Thyroid gland (tissue), 4 donors: ENCODE measurements around the gene GEMIN2. TPM values are rescaled to one million over a fixed set of nuclear protein-coding genes. Genes with fewer than 3 reads are reported as not detected.

ENCODE experiments used
- DNase-seq, 2 donors: peaks; one replicate each; pipeline ENCODE4 v3.0.0-alpha.2; 2019
- H3K27ac ChIP-seq, 3 donors: fragments of 200-600 bp; sonication (generic); 1 replicate in 2 of 3; 2 replicates in 1 of 3; pipeline ENCODE4 v1.5.1; 2016 to 2019; ENCODE audit warnings: mild to moderate bottlenecking in 1 of 3, moderate library complexity in 1 of 3
- H3K27me3 ChIP-seq: fragments of 200-600 bp; sonication (generic); one replicate; pipeline ENCODE4 v1.5.1; 2019
- H3K36me3 ChIP-seq, 2 donors: fragments of 200-600 bp; sonication (generic); one replicate each; pipeline ENCODE4 v1.5.1; 2016 to 2019
- H3K4me1 ChIP-seq, 2 donors: fragments of 200-600 bp; sonication (generic); one replicate each; pipeline ENCODE4 v1.5.1; 2017 to 2019
- H3K4me3 ChIP-seq, 3 donors: fragments of 200-600 bp; sonication (generic); replicated peaks in 1 of 3; 1 replicate in 2 of 3; 2 replicates in 1 of 3; pipeline ENCODE4 v1.5.1; 2016; ENCODE audit warnings: mild to moderate bottlenecking in 1 of 3
- H3K9me3 ChIP-seq: fragments of 200-600 bp; sonication (generic); one replicate; pipeline ENCODE4 v1.5.1; 2017
- POLR2A ChIP-seq, 2 donors: fragments of 450-650 bp; IDR thresholded peaks; one replicate each; pipeline ENCODE4 v1.6.1; 2017; ENCODE audit warnings: antibody characterized with exemption in 2 of 2, mild to moderate bottlenecking in 2 of 2, moderate library complexity in 1 of 2
- WGBS, 2 donors: methylation state at CpG; one replicate each; pipeline ENCODE4 v1.1.5; 2017; 5-methylcytosine and 5-hydroxymethylcytosine counted together
- intact Hi-C: fragments of 100-400 bp; cut with DNase I; formaldehyde crosslinking; loops from one replicate; pipeline ENCODE4 v1.15.1; 2023
- total RNA-seq, 4 donors: library from RNA; depleted of rRNA; stranded (reverse); fragments of >200 nt; gene quantifications; one replicate each; pipeline ENCODE4 v1.2.3, GENCODE V29; 2016
- TF ChIP-seq, protein P1 (sequence below), 6 experiments: fragments of 200-600 bp in 3 of 6; fragments of 450-650 bp in 3 of 6; sonication (generic) in 3 of 6; IDR thresholded peaks; one replicate each; pipeline ENCODE4 v1.5.1; 2016 to 2019; ENCODE audit warnings: antibody characterized with exemption in 6 of 6, mild to moderate bottlenecking in 2 of 6, inconsistent platforms in 1 of 6, moderate library complexity in 1 of 6

Gene GEMIN2
- total RNA-seq, 4 donors from 2014 or later = 11.3 to 33.7 (median 18.2) TPM

DNA sequence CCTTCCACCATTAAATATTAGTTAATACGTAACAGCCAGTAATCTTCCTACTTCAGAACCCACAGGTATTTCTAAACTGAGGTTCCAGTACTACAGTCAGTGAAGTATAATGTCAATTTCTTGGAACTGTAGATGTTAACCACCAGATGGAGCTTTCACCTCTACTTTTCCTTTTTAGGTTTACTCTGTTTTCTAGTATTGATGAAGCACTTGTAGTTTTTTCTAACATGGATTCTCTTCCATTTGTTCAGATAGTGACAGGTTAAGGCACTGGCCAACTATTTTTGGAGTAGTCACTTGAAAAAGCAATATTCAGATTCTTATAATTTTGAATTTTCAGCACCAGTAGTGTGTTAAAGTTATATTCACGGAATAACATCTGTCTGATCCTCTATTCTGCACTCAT is 6.5 kb upstream of the GEMIN2 start:
- DNase-seq = no peak
- WGBS, 2 donors = 62 to 65% methylated on average over 2 of the region's 2 CpGs
- Histone ChIP-seq H3K9me3 (no peaks in the 10 kb centered on the region), H3K27me3 (no peaks in the 10 kb centered on the region), H3K4me1 (peaks cover 6 to 8% of the 10 kb centered on the region in 2 donors), H3K4me3 (no peak overlapping the region), H3K36me3 (no peaks in the 10 kb centered on the region), H3K27ac (no peak overlapping the region)
- TF ChIP-seq POLR2A (IDR thresholded peaks at IDR 0.05) = no peak
- TF ChIP-seq, protein P1, sequence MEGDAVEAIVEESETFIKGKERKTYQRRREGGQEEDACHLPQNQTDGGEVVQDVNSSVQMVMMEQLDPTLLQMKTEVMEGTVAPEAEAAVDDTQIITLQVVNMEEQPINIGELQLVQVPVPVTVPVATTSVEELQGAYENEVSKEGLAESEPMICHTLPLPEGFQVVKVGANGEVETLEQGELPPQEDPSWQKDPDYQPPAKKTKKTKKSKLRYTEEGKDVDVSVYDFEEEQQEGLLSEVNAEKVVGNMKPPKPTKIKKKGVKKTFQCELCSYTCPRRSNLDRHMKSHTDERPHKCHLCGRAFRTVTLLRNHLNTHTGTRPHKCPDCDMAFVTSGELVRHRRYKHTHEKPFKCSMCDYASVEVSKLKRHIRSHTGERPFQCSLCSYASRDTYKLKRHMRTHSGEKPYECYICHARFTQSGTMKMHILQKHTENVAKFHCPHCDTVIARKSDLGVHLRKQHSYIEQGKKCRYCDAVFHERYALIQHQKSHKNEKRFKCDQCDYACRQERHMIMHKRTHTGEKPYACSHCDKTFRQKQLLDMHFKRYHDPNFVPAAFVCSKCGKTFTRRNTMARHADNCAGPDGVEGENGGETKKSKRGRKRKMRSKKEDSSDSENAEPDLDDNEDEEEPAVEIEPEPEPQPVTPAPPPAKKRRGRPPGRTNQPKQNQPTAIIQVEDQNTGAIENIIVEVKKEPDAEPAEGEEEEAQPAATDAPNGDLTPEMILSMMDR (IDR thresholded peaks at IDR 0.05) = peak in 5 of 6 experiments; percentile 5 to 62 (median 45)
- intact Hi-C loops = loop anchor here (10.0 kb wide), 1 partner anchor 157 kb away; no protein-coding TSS in a partner anchor

DNA sequence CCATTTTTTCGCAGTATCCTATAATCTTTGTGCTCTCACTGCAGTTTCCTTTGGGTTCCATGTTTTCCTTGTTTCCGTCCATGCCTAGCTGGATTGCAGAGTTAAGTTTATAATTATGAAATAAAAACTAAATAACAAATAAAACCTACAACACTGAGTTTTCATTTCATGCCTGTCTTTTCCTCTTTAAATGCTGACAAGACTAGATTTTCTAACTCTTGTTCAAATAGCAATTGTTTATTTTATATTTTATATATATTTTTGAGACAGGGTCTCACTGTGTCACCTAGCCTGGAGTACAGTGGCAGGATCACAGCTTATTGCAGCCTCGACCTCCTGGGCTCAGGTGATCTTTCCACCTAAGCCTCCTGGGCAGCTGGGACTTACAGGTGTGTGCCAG is 5.3 kb upstream of the GEMIN2 start:
- intact Hi-C loops = loop anchor here (10.0 kb wide), 1 partner anchor 156 kb away; no protein-coding TSS in a partner anchor
- WGBS, 2 donors = 95 to 97% methylated on average over 3 of the region's 3 CpGs
- Histone ChIP-seq H3K4me3 (no peak overlapping the region), H3K36me3 (no peaks in the 10 kb centered on the region), H3K4me1 (peaks cover 4 to 9% of the 10 kb centered on the region in 2 donors), H3K27ac (no peak overlapping the region), H3K9me3 (no peaks in the 10 kb centered on the region), H3K27me3 (no peaks in the 10 kb centered on the region)
- TF ChIP-seq, protein P1 (IDR thresholded peaks at IDR 0.05) = no peak
- no peak for TF ChIP-seq POLR2A (IDR thresholded peaks at IDR 0.05)
- no peak for DNase-seq

DNA sequence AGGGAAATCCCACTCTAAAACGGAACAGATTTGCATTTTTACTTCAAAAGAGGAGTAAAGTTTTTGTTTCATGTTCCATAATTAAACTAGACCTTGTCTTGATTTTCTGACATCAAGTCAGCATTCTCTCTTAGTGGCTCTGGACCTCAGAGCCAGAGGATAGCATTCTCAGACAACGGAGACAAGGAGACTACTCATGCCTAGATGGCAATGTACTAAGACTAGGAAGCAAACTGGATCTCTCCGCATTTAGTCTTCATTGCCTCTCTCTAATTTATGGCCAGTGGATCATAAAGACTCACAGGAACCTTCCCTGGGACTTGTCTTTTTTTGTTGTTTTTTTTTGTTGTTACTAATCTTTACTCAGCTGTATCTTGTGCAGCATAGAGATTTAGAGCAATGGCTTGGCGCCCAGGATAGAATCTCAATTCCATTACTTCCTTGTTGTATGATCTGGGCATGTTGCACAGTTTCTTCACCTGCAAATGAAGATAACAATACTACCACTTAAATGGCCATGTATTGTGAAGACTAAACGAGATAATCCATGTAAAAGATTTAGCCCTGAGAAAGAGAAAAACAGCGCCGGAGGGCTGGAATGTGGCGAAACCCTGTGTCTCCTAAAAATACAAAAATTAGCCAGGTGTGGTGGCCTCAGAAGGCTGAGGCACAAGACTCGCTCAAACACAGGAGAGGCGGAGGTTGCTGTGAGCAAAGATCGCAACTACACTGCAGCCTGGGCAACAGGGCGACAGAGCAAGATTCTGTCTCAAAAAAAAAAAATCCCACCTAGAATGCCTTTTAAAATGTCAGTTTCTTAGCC is 4.0 kb upstream of the GEMIN2 start:
- Histone ChIP-seq H3K27me3 (no peaks in the 10 kb centered on the region), H3K27ac (peak overlapping the region in 2 of 3 donors; percentile 27 to 49), H3K36me3 (no peaks in the 10 kb centered on the region), H3K9me3 (no peaks in the 10 kb centered on the region), H3K4me3 (no peak overlapping the region), H3K4me1 (peaks cover 6 to 8% of the 10 kb centered on the region in 2 donors)
- 55 to 59% methylated on average over 12 of the region's 12 CpGs for WGBS, 2 donors
- peak; percentile 39 to 62 for DNase-seq
- TF ChIP-seq, protein P1 (IDR thresholded peaks at IDR 0.05) = no peak
- no peak for TF ChIP-seq POLR2A (IDR thresholded peaks at IDR 0.05)
- intact Hi-C loops = loop anchor here (10.0 kb wide), 1 partner anchor 155 kb away; no protein-coding TSS in a partner anchor

DNA sequence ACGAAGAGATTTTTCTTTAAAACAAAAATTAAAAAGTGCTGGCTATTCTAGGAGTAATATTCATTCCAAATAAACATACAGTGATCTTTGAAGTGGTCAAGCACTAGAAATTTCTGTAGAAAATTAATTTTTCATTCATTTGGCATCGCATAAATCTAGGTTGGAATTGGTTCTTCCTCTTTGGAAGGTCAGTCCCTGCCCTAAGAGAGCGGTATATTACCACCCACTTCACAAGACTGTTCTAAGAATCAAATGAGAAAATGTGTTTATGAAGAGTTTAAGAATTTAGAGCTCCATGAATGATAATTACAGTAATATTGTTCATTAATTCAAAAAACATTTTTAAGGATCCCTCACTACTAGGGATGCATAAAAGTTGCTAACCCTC is 444 bp upstream of the GEMIN2 start:
- Histone ChIP-seq H3K9me3 (no peaks in the 10 kb centered on the region), H3K36me3 (no peaks in the 10 kb centered on the region), H3K4me3 (peak overlapping the region in 1 of 3 donors; percentile 56), H3K27ac (peak overlapping the region in 2 of 3 donors; percentile 69 to 78), H3K4me1 (peaks cover 6 to 8% of the 10 kb centered on the region in 2 donors), H3K27me3 (no peaks in the 10 kb centered on the region)
- TF ChIP-seq POLR2A (IDR thresholded peaks at IDR 0.05) = no peak
- TF ChIP-seq, protein P1 (IDR thresholded peaks at IDR 0.05) = no peak
- intact Hi-C loops = no loop called here
- 76 to 79% methylated on average over 3 of the region's 3 CpGs for whole genome bisulfite sequencing, 2 donors
- DNase-seq = no peak
